Esophagus squamous epithelium (tissue), 4 donors: ENCODE results near the gene CNP.

ENCODE experiments used
- CTCF ChIP-seq, 6 experiments: fragments of 450-650 bp in 4 of 6; fragments of 200-600 bp in 2 of 6; sonication (generic) in 2 of 6; IDR thresholded peaks; one replicate each; pipeline ENCODE4 v1.5.1; 2016 to 2019; ENCODE audit warnings: antibody characterized with exemption in 6 of 6, mild to moderate bottlenecking in 4 of 6, moderate library complexity in 4 of 6
- POLR2A ChIP-seq, 4 donors: fragments of 450-650 bp; IDR thresholded peaks; one replicate each; pipeline ENCODE4 v1.6.1; 2017; ENCODE audit warnings: antibody characterized with exemption in 4 of 4, mild to moderate bottlenecking in 4 of 4, moderate library complexity in 3 of 4

- no peak for TF ChIP-seq CTCF (IDR thresholded peaks at IDR 0.05)
- no peak for TF ChIP-seq POLR2A (IDR thresholded peaks at IDR 0.05)
Observed at GRCh38 chr17:41944943-41945342, 21.7 kb upstream of the CNP start.
